IMR-90 (cell line): Measurements from ENCODE around the gene NEK2. TPM values are rescaled to one million over a fixed set of nuclear protein-coding genes. Genes with fewer than 3 reads are reported as not detected.

Experiments
- ATAC-seq: fragments of 200-7000 bp; cut with Tn5 transposase; 2 replicates; pipeline ENCODE4 v1.9.1; 2020; ENCODE audit warnings: low read depth, mild to moderate bottlenecking, moderate library complexity
- BruUV-seq: library from RNA; stranded (reverse); fragments of 400-500 nt; replicated peaks from 2 replicates; lab custom pipeline; 2021; lab: Mats Ljungman, UMichigan
- CTCF ChIA-PET: fragments of 300-600 bp; formaldehyde crosslinking; extraction: SDS; loops from one replicate; lab custom pipeline; 2021; ENCODE audit warnings: antibody characterized with exemption; lab: Yijun Ruan, JAX
- POLR2A ChIA-PET: fragments of 300-600 bp; sonication (Branson Sonifier 250); formaldehyde crosslinking; loops from one replicate; lab custom pipeline; 2022; ENCODE audit warnings: antibody characterized with exemption; ENCODE audit not compliant: unreplicated experiment; lab: Charles Lee
- DNase-seq: peaks from one replicate; pipeline ENCODE4 v3.0.0; 2013
- H2AFZ ChIP-seq: replicated peaks from 2 replicates; pipeline ENCODE3; 2013; ENCODE audit warnings: low read length, mild to moderate bottlenecking; ENCODE audit not compliant: poor library complexity
- H2AK5ac ChIP-seq: 2 replicates; pipeline ENCODE4 v1.6.1; 2013; ENCODE audit warnings: low read depth, low read length, inconsistent platforms
- H2AK9ac ChIP-seq: replicated peaks from 2 replicates; pipeline ENCODE3; 2013; ENCODE audit warnings: mild to moderate bottlenecking, low read depth, low read length, moderate library complexity; ENCODE audit not compliant: poor library complexity
- H2BK120ac ChIP-seq: 2 replicates; pipeline ENCODE4 v1.6.1; 2013; ENCODE audit warnings: low read depth, low read length, inconsistent platforms
- H2BK15ac ChIP-seq: 3 replicates; pipeline ENCODE4 v1.6.1; 2013; ENCODE audit warnings: low read depth, low read length, inconsistent platforms
- H2BK20ac ChIP-seq: 2 replicates; pipeline ENCODE4 v1.6.1; 2013; ENCODE audit warnings: low read depth, mild to moderate bottlenecking, inconsistent platforms, low read length, moderate library complexity
- H2BK5ac ChIP-seq: 2 replicates; pipeline ENCODE4 v1.6.1; 2013; ENCODE audit warnings: mild to moderate bottlenecking, low read depth, low read length, inconsistent platforms; ENCODE audit not compliant: poor library complexity, severe bottlenecking
- H3K14ac ChIP-seq: replicated peaks from 2 replicates; pipeline ENCODE4 v1.6.1; 2013; ENCODE audit warnings: low read depth, low read length, inconsistent platforms
- H3K18ac ChIP-seq: 2 replicates; pipeline ENCODE4 v1.6.1; 2013; ENCODE audit warnings: low read depth, low read length, control low read depth
- H3K23ac ChIP-seq: 2 replicates; pipeline ENCODE4 v1.6.1; 2013; ENCODE audit warnings: low read depth, low read length, inconsistent platforms
- H3K27ac ChIP-seq: 2 replicates; pipeline ENCODE4 v1.5.1; 2013; ENCODE audit warnings: mild to moderate bottlenecking, control low read depth, low read length; ENCODE audit not compliant: insufficient read depth
- H3K27me3 ChIP-seq: 2 replicates; pipeline ENCODE4 v1.6.1; 2013; ENCODE audit warnings: low read length; ENCODE audit not compliant: control insufficient read depth, insufficient read depth
- H3K36me3 ChIP-seq: 2 replicates; pipeline ENCODE4 v1.6.1; 2013; ENCODE audit warnings: low read length, mixed read lengths; ENCODE audit not compliant: control insufficient read depth, insufficient read depth
- H3K4ac ChIP-seq: 2 replicates; pipeline ENCODE4 v1.6.1; 2013; ENCODE audit warnings: low read depth, low read length, inconsistent platforms
- H3K4me1 ChIP-seq: 2 replicates; pipeline ENCODE4 v1.6.1; 2013; ENCODE audit warnings: low read length, mixed read lengths; ENCODE audit not compliant: control insufficient read depth, insufficient read depth
- H3K4me2 ChIP-seq: 2 replicates; pipeline ENCODE4 v1.6.1; 2013; ENCODE audit warnings: low read depth, mild to moderate bottlenecking, control low read depth, low read length, moderate library complexity
- H3K4me3 ChIP-seq: 2 replicates; pipeline ENCODE4 v1.5.1; 2013; ENCODE audit warnings: low read depth, mild to moderate bottlenecking, control low read depth, low read length, moderate library complexity; ENCODE audit not compliant: insufficient read depth
- H3K56ac ChIP-seq: 2 replicates; pipeline ENCODE4 v1.6.1; 2013; ENCODE audit warnings: low read length, inconsistent platforms; ENCODE audit not compliant: insufficient read depth; ENCODE audit errors: extremely low read depth
- H3K79me1 ChIP-seq, 2 experiments: 2 replicates each; pipeline ENCODE4 v1.6.1; 2013; ENCODE audit warnings: low read length in 2 of 2, inconsistent platforms in 1 of 2, low read depth in 1 of 2
- H3K9ac ChIP-seq: 2 replicates; pipeline ENCODE4 v1.6.1; 2013; ENCODE audit warnings: low read depth, low read length, control low read depth
- H3K9me1 ChIP-seq: 2 replicates; pipeline ENCODE4 v1.6.1; 2013; ENCODE audit warnings: low read length, inconsistent platforms; ENCODE audit not compliant: insufficient read depth
- H3K9me3 ChIP-seq: 2 replicates; pipeline ENCODE4 v1.6.1; 2013; ENCODE audit warnings: low read length; ENCODE audit not compliant: control insufficient read depth, insufficient read depth
- H4K20me1 ChIP-seq: 2 replicates; pipeline ENCODE4 v1.6.1; 2013; ENCODE audit warnings: low read length, inconsistent platforms; ENCODE audit not compliant: insufficient read depth
- H4K5ac ChIP-seq: 2 replicates; pipeline ENCODE4 v1.6.1; 2013; ENCODE audit warnings: mild to moderate bottlenecking, low read depth, low read length, control low read depth
- H4K8ac ChIP-seq, 2 experiments: 2 replicates each; pipeline ENCODE4 v1.6.1; 2013; ENCODE audit warnings: low read depth in 2 of 2, low read length in 2 of 2, control low read depth in 1 of 2, inconsistent platforms in 1 of 2
- H4K91ac ChIP-seq: 2 replicates; pipeline ENCODE4 v1.6.1; 2013; ENCODE audit warnings: low read depth, low read length, inconsistent platforms; ENCODE audit not compliant: insufficient read depth
- CEBPB ChIP-seq: IDR thresholded peaks from 2 replicates; pipeline ENCODE4 v1.6.1; 2012; ENCODE audit warnings: low read depth, low read length, improper control_type of control experiment
- CHD1 ChIP-seq: IDR thresholded peaks from 2 replicates; pipeline ENCODE4 v1.6.1; 2012; ENCODE audit warnings: low read depth, low read length, improper control_type of control experiment
- CTCF ChIP-seq: conservative IDR thresholded peaks from 2 replicates; pipeline ENCODE4 v1.5.1; 2012; ENCODE audit warnings: mild to moderate bottlenecking, low read depth, low read length, improper control_type of control experiment
- MAFK ChIP-seq: IDR thresholded peaks from 2 replicates; pipeline ENCODE4 v1.6.1; 2012; ENCODE audit warnings: low read depth, low read length, improper control_type of control experiment
- MXI1 ChIP-seq: IDR thresholded peaks from 2 replicates; pipeline ENCODE4 v1.6.1; 2012; ENCODE audit warnings: low read depth, mild to moderate bottlenecking, low read length, moderate library complexity, borderline replicate concordance
- WGBS, 2 experiments: methylation state at CpG; one replicate each; pipeline versions ENCODE4 v1.1.5 to v1.1.7; 2013; ENCODE audit warnings: missing lambda C conversion rate in 2 of 2; ENCODE audit not compliant: insufficient read length in 1 of 2; ENCODE audit errors: extremely low coverage in 2 of 2; 5-methylcytosine and 5-hydroxymethylcytosine counted together
- dilution Hi-C: fragments of 300-500 bp; cut with HindIII; formaldehyde crosslinking; loops from one replicate; pipeline ENCODE4 v1.14.3; 2018; ENCODE audit warnings: low sequenced_read_pairs; ENCODE audit not compliant: unreplicated experiment
- in situ Hi-C: fragments of 300-500 bp; cut with MboI; formaldehyde crosslinking; loops from 3 replicates; pipeline ENCODE4 v1.14.3; 2019; ENCODE audit warnings: low sequenced_read_pairs, inconsistent platforms, mixed read lengths
- intact Hi-C: fragments of 100-400 bp; cut with micrococcal nuclease; formaldehyde crosslinking; loops from 2 replicates; pipeline ENCODE4 v1.10.0; 2022
- polyA plus RNA-seq, 3 experiments: library from polyadenylated mRNA; depleted of rRNA; stranded (reverse); fragments of >200 nt; gene quantifications; 2 replicates each; pipeline ENCODE4 v1.2.3, GENCODE V29; 2012; ENCODE audit warnings: low replicate concordance in 1 of 3
- total RNA-seq: library from RNA; depleted of rRNA; stranded (reverse); fragments of >200 nt; gene quantifications from 2 replicates; pipeline ENCODE4 v1.2.3, GENCODE V29; 2012

The NEK2 gene
- total and polyA plus RNA-seq, 2 of the 4 experiments (the other 2 are of a cell fraction): 9.9 to 26.0 TPM

GRCh38 chr1:211667065-211667617 is 8.3 kb downstream of the NEK2 start:
- Histone ChIP-seq H3K56ac (no peak overlapping the region), H2AK5ac (no peak overlapping the region), H2BK120ac (no peak overlapping the region), H3K4me2 (no peak overlapping the region), H2BK5ac (no peak overlapping the region), H3K9ac (no peak overlapping the region), H3K4me1 (no peaks in the 10 kb centered on the region), H4K91ac (no peak overlapping the region), H3K23ac (no peak overlapping the region), H4K20me1 (no peaks in the 10 kb centered on the region), H3K27me3 (no peaks in the 10 kb centered on the region), H3K9me3 (no peaks in the 10 kb centered on the region), H3K27ac (no peak overlapping the region), H2AFZ (no peak overlapping the region), H3K4me3 (no peak overlapping the region), H2BK15ac (no peak overlapping the region), H2BK20ac (no peak overlapping the region), H4K5ac (no peak overlapping the region), H3K79me1 (peaks cover 0 to 3% of the 10 kb centered on the region in 2 experiments; a peak in 1 of 4 replicates), H3K4ac (no peak overlapping the region), H4K8ac (no peak overlapping the region), H2AK9ac (no peak overlapping the region), H3K18ac (no peak overlapping the region), H3K36me3 (peaks cover 3% of the 10 kb centered on the region; the same call in 1 of the 2 replicates), H3K14ac (no peak overlapping the region), H3K9me1 (no peaks in the 10 kb centered on the region)
- no peak for TF ChIP-seq CTCF
- TF ChIP-seq MXI1: no peak
- TF ChIP-seq MAFK: no peak
- no peak for TF ChIP-seq CEBPB
- no peak for TF ChIP-seq CHD1
- no TSS peak for BruUV-seq
- dilution Hi-C loops (no loop called here), intact Hi-C loops (no loop called here), in situ Hi-C loops (no loop called here)
- ATAC-seq (no peak; the same call in 1 of the 2 replicates), DNase-seq (no peak)
- ChIA-PET POLR2A (no interaction called here), CTCF (interaction anchor here (0.6 to 1.1 kb wide), 2 partner anchors 32 to 152 kb away, joined by 3 read pairs; no protein-coding TSS in a partner anchor)
- WGBS, 2 experiments: no CpG with 5 or more reads among the region's 2 CpGs
